ENCODE measurements around the gene NEU3.
"Not testable (repeated sequence)": the region's sequence is repeated elsewhere in the genome, so short reads cannot be mapped to it uniquely, and the experiment has no call there.

NEU3 gene

GRCh38 chr11:74988541-74989259, at the start of gene NEU3:
Gene NEU3, plus strand, starts transcription at chr11:74988933. Its CDS starts 128 bp downstream, at chr11:74989061.
- DNase-seq (ENCODE audit: low read depth in 2 of 2): peak; percentile 71 to 74

GRCh38 chr11:74941492-74941891, 47.2 kb upstream of the NEU3 start:
- DNase-seq (ENCODE audit: low read depth in 2 of 2): no peak

- DNase-seq (ENCODE audit: low read depth in 2 of 2): no peak
These were observed 46.5 kb upstream of the NEU3 start for GRCh38 chr11:74942073-74942759.

GRCh38 chr11:74948546-74948897, 40.2 kb upstream of the NEU3 start:
- no peak for DNase-seq (ENCODE audit: low read depth in 2 of 2)

- peak; percentile 96 to 98 for DNase-seq (ENCODE audit: low read depth in 2 of 2)
These were observed 39.6 kb upstream of the NEU3 start, which contains the start of the genes SPCS2 and XRRA1 for GRCh38 chr11:74948898-74949752. Gene SPCS2, plus strand, starts transcription at chr11:74949266. Its CDS starts 20 bp downstream, at chr11:74949286. Gene XRRA1, minus strand, starts transcription at chr11:74949091. Its CDS starts 8,213 bp downstream, at chr11:74940878.

GRCh38 chr11:74949753-74950137, 39.0 kb upstream of the NEU3 start:
- no peak for DNase-seq (ENCODE audit: low read depth in 2 of 2)

GRCh38 chr11:74950374-74950969, 38.3 kb upstream of the NEU3 start:
- DNase-seq (ENCODE audit: low read depth in 2 of 2): no peak

- no peak for DNase-seq (ENCODE audit: low read depth in 2 of 2)
These were observed 37.5 kb upstream of the NEU3 start for GRCh38 chr11:74951226-74951625.

GRCh38 chr11:74952752-74953151, 36.0 kb upstream of the NEU3 start:
- DNase-seq (ENCODE audit: low read depth in 2 of 2): no peak

GRCh38 chr11:74953451-74953850, 35.3 kb upstream of the NEU3 start:
- no peak for DNase-seq (ENCODE audit: low read depth in 2 of 2)

GRCh38 chr11:74954199-74954598, 34.5 kb upstream of the NEU3 start:
- no peak for DNase-seq (ENCODE audit: low read depth in 2 of 2)

GRCh38 chr11:74956397-74957015, 32.2 kb upstream of the NEU3 start:
- no peak for DNase-seq (ENCODE audit: low read depth in 2 of 2)

- no peak for DNase-seq (ENCODE audit: low read depth in 2 of 2)
These were observed 30.6 kb upstream of the NEU3 start for GRCh38 chr11:74957937-74958629.

- DNase-seq (ENCODE audit: low read depth in 2 of 2): not testable (repeated sequence)
These were observed 28.6 kb upstream of the NEU3 start for GRCh38 chr11:74960128-74960527.

GRCh38 chr11:74966651-74967050, 22.1 kb upstream of the NEU3 start:
- no peak for DNase-seq (ENCODE audit: low read depth in 2 of 2)

GRCh38 chr11:74970852-74971395, 17.8 kb upstream of the NEU3 start:
- DNase-seq (ENCODE audit: low read depth in 2 of 2): no peak

GRCh38 chr11:74971424-74971823, 17.3 kb upstream of the NEU3 start:
- no peak for DNase-seq (ENCODE audit: low read depth in 2 of 2)

- DNase-seq (ENCODE audit: low read depth in 2 of 2): no peak
These were observed 10.7 kb upstream of the NEU3 start for GRCh38 chr11:74978041-74978440.

GRCh38 chr11:74980634-74981033, 8.1 kb upstream of the NEU3 start:
- DNase-seq (ENCODE audit: low read depth in 2 of 2): no peak

- no peak for DNase-seq (ENCODE audit: low read depth in 2 of 2)
These were observed 6.8 kb upstream of the NEU3 start for GRCh38 chr11:74981888-74982287.

- no peak for DNase-seq (ENCODE audit: low read depth in 2 of 2)
These were observed 4.7 kb upstream of the NEU3 start for GRCh38 chr11:74984070-74984469.

Data from activated CD8-positive, alpha-beta memory T cell treated with anti-CD3 and anti-CD28 coated beads for 4 hours (primary cell).